ENCODE results near the gene CHTF18.

GRCh38 chr16:775236-775796 lies 13.1 kb upstream of the CHTF18 start:
- TF ChIP-seq EZH2phosphoT487 (IDR thresholded peaks at IDR 0.05; ENCODE audit: unreplicated experiment) (no peak), CTCF (conservative IDR thresholded peaks at IDR 0.05; ENCODE audit: low read depth in 2 of 2) (no peak)
